ENCODE data around the gene TEDDM1. TPM values are rescaled to one million over a fixed set of nuclear protein-coding genes. Genes with fewer than 3 reads are reported as not detected.

TEDDM1 gene
- total RNA-seq, 3 donors from 2014 or later, result not detected

GRCh38 chr1:182406012-182406411 lies 5.5 kb upstream of the TEDDM1 start:
- ATAC-seq (peak; percentile 46), DNase-seq (no peak)
- H3K4me1 ChIP-seq (ENCODE audit: low read depth), result peaks cover 10% of the 10 kb centered on the region
- H3K36me3 ChIP-seq (ENCODE audit: low read depth), result no peaks in the 10 kb centered on the region
- no peak overlapping the region for H3K4me3 ChIP-seq
- intact Hi-C loops (cut with DNase I, micrococcal nuclease), result no loop called here
- TF ChIP-seq CTCF (IDR thresholded peaks at IDR 0.05), result no peak
- peaks cover 8% of the 10 kb centered on the region for H3K9me3 ChIP-seq

- H3K9me3 ChIP-seq, result peaks cover 8% of the 10 kb centered on the region
- no peak for TF ChIP-seq CTCF (IDR thresholded peaks at IDR 0.05)
- no peaks in the 10 kb centered on the region for H3K36me3 ChIP-seq (ENCODE audit: low read depth)
- ATAC-seq (no peak), DNase-seq (no peak)
- H3K4me1 ChIP-seq (ENCODE audit: low read depth), result peaks cover 10% of the 10 kb centered on the region
- intact Hi-C loops (cut with DNase I, micrococcal nuclease), result no loop called here
- no peak overlapping the region for H3K4me3 ChIP-seq
Observed at GRCh38 chr1:182405578-182405977, 5.1 kb upstream of the TEDDM1 start.

- ATAC-seq, result no peak
- Histone ChIP-seq H3K9me3 (peaks cover 8% of the 10 kb centered on the region), H3K4me1 (ENCODE audit: low read depth) (peaks cover 10% of the 10 kb centered on the region), H3K4me3 (no peak overlapping the region), H3K36me3 (ENCODE audit: low read depth) (no peaks in the 10 kb centered on the region)
- intact Hi-C loops (cut with DNase I, micrococcal nuclease), result no loop called here
- no peak for TF ChIP-seq CTCF (IDR thresholded peaks at IDR 0.05)
- DNase-seq, result no peak
Observed at GRCh38 chr1:182404781-182405180, 4.3 kb upstream of the TEDDM1 start.

GRCh38 chr1:182397653-182398393 lies 2.6 kb downstream of the TEDDM1 start:
- Histone ChIP-seq H3K4me3 (no peak overlapping the region), H3K36me3 (ENCODE audit: low read depth) (no peaks in the 10 kb centered on the region), H3K9me3 (no peaks in the 10 kb centered on the region), H3K4me1 (ENCODE audit: low read depth) (peaks cover 5% of the 10 kb centered on the region)
- DNase-seq (peak in 1 of 3 donors; percentile 43), ATAC-seq (peak; percentile 52)
- intact Hi-C loops (cut with DNase I, micrococcal nuclease), result loop anchor here (2.0 to 10.0 kb wide), 5 partner anchors 93 to 313 kb away; no protein-coding TSS in a partner anchor
- TF ChIP-seq CTCF (IDR thresholded peaks at IDR 0.05), result no peak

- Histone ChIP-seq H3K4me3 (no peak overlapping the region), H3K36me3 (ENCODE audit: low read depth) (no peaks in the 10 kb centered on the region), H3K9me3 (no peaks in the 10 kb centered on the region), H3K4me1 (ENCODE audit: low read depth) (peaks cover 10% of the 10 kb centered on the region)
- no peak for ATAC-seq
- intact Hi-C loops (cut with DNase I, micrococcal nuclease), result loop anchor here (2.0 to 10.0 kb wide), 5 partner anchors 91 to 311 kb away; no protein-coding TSS in a partner anchor
- no peak for DNase-seq
- TF ChIP-seq CTCF (IDR thresholded peaks at IDR 0.05), result no peak
Observed at GRCh38 chr1:182395906-182396305, 4.6 kb downstream of the TEDDM1 start.
